ENCODE results near the gene RALB. TPM values are rescaled to one million over a fixed set of nuclear protein-coding genes. Genes with fewer than 3 reads are reported as not detected.
"Not testable (repeated sequence)": the region's sequence is repeated elsewhere in the genome, so short reads cannot be mapped to it uniquely, and the experiment has no call there.

The RALB gene
- total RNA-seq, 2 donors from 2014 or later, result 21.9 to 50.2 TPM

GRCh38 chr2:120231974-120232635 lies 20.5 kb upstream of the RALB start:
- Histone ChIP-seq H3K9me3 (no peaks in the 10 kb centered on the region), H3K4me1 (ENCODE audit: control insufficient read depth in 1 of 2, low read depth in 2 of 2) (peaks cover 0 to 4% of the 10 kb centered on the region in 2 donors), H3K27ac (no peak overlapping the region), H3K36me3 (no peaks in the 10 kb centered on the region), H3K4me3 (peak overlapping the region; percentile 67), H3K27me3 (replicated peaks; ENCODE audit: insufficient read depth) (no peaks in the 10 kb centered on the region)
- TF ChIP-seq CTCF (IDR thresholded peaks at IDR 0.05), result no peak
- DNase-seq (ENCODE audit: low spot score) (no peak), ATAC-seq (ENCODE audit: insufficient number of reproducible peaks, low FRiP score, low read depth) (no peak)

GRCh38 chr2:120233292-120233691 lies 19.4 kb upstream of the RALB start:
- Histone ChIP-seq H3K9me3 (no peaks in the 10 kb centered on the region), H3K27ac (no peak overlapping the region)
- DNase-seq (ENCODE audit: low spot score), result no peak

GRCh38 chr2:120235158-120235557 lies 17.5 kb upstream of the RALB start:
- not testable (repeated sequence) for H3K27ac ChIP-seq; H3K36me3 ChIP-seq; H3K9me3 ChIP-seq; ATAC-seq (ENCODE audit: insufficient number of reproducible peaks, low FRiP score, low read depth); H3K27me3 ChIP-seq (replicated peaks; ENCODE audit: insufficient read depth); H3K4me3 ChIP-seq; DNase-seq (ENCODE audit: low spot score)
- peaks cover 0 to 16% of the 10 kb centered on the region in 2 donors for H3K4me1 ChIP-seq (ENCODE audit: control insufficient read depth in 1 of 2, low read depth in 2 of 2)

More at GRCh38 chr2:120233292-120233691, 19.4 kb upstream of the RALB start:
- no peaks in the 10 kb centered on the region for H3K36me3 ChIP-seq
- TF ChIP-seq CTCF (IDR thresholded peaks at IDR 0.05), result no peak
- no peak for ATAC-seq (ENCODE audit: insufficient number of reproducible peaks, low FRiP score, low read depth)
- no peaks in the 10 kb centered on the region for H3K27me3 ChIP-seq (replicated peaks; ENCODE audit: insufficient read depth)
- peaks cover 0 to 4% of the 10 kb centered on the region in 2 donors for H3K4me1 ChIP-seq (ENCODE audit: control insufficient read depth in 1 of 2, low read depth in 2 of 2)
- H3K4me3 ChIP-seq, result no peak overlapping the region

- no peak for DNase-seq (ENCODE audit: low spot score)
- no peaks in the 10 kb centered on the region for H3K9me3 ChIP-seq
- TF ChIP-seq CTCF (IDR thresholded peaks at IDR 0.05), result no peak
- H3K36me3 ChIP-seq, result no peaks in the 10 kb centered on the region
- no peak overlapping the region for H3K27ac ChIP-seq
- H3K27me3 ChIP-seq (replicated peaks; ENCODE audit: insufficient read depth), result no peaks in the 10 kb centered on the region
- peaks cover 0 to 17% of the 10 kb centered on the region in 2 donors for H3K4me1 ChIP-seq (ENCODE audit: control insufficient read depth in 1 of 2, low read depth in 2 of 2)
- no peak overlapping the region for H3K4me3 ChIP-seq
- no peak for ATAC-seq (ENCODE audit: insufficient number of reproducible peaks, low FRiP score, low read depth)
Measured at GRCh38 chr2:120235681-120236080, 17.0 kb upstream of the RALB start.

- no peak for DNase-seq (ENCODE audit: low spot score)
- H3K4me1 ChIP-seq (ENCODE audit: control insufficient read depth in 1 of 2, low read depth in 2 of 2), result peaks cover 0 to 17% of the 10 kb centered on the region in 2 donors
- no peaks in the 10 kb centered on the region for H3K36me3 ChIP-seq
- H3K27me3 ChIP-seq (replicated peaks; ENCODE audit: insufficient read depth), result no peaks in the 10 kb centered on the region
- no peak for ATAC-seq (ENCODE audit: insufficient number of reproducible peaks, low FRiP score, low read depth)
- H3K27ac ChIP-seq, result no peak overlapping the region
- H3K9me3 ChIP-seq, result no peaks in the 10 kb centered on the region
- TF ChIP-seq CTCF (IDR thresholded peaks at IDR 0.05), result no peak
- H3K4me3 ChIP-seq, result no peak overlapping the region
Measured at GRCh38 chr2:120236316-120236715, 16.3 kb upstream of the RALB start.

- TF ChIP-seq CTCF (IDR thresholded peaks at IDR 0.05), result no peak
- DNase-seq (ENCODE audit: low spot score), result no peak
Measured at GRCh38 chr2:120236791-120237190, 15.9 kb upstream of the RALB start.

More at GRCh38 chr2:120236791-120237190, 15.9 kb upstream of the RALB start:
- Histone ChIP-seq H3K9me3 (no peaks in the 10 kb centered on the region), H3K4me1 (ENCODE audit: control insufficient read depth in 1 of 2, low read depth in 2 of 2) (peaks cover 0 to 17% of the 10 kb centered on the region in 2 donors), H3K36me3 (no peaks in the 10 kb centered on the region), H3K27ac (no peak overlapping the region), H3K27me3 (replicated peaks; ENCODE audit: insufficient read depth) (no peaks in the 10 kb centered on the region), H3K4me3 (no peak overlapping the region)
- no peak for ATAC-seq (ENCODE audit: insufficient number of reproducible peaks, low FRiP score, low read depth)
